Omental fat pad (tissue), 4 donors: ENCODE results near the gene IFI44L. TPM values are rescaled to one million over a fixed set of nuclear protein-coding genes. Genes with fewer than 3 reads are reported as not detected.
A peak's percentile ranks its signal among the peaks of the same experiment; 100 is the strongest.

Source experiments
- ATAC-seq: fragments of 150-250 bp; one replicate; pipeline ENCODE4 v1.9.1; 2016; ENCODE audit warnings: mild to moderate bottlenecking, moderate library complexity; ENCODE audit not compliant: low FRiP score
- DNase-seq: peaks from one replicate; pipeline ENCODE4 v3.0.0-alpha.2; 2019; ENCODE audit warnings: low spot score
- CTCF ChIP-seq, 3 donors: fragments of 450-650 bp; IDR thresholded peaks; one replicate each; pipeline ENCODE4 v1.5.1; 2016 to 2017; ENCODE audit warnings: antibody characterized with exemption in 3 of 3, mild to moderate bottlenecking in 3 of 3, moderate library complexity in 2 of 3
- total RNA-seq, 4 donors: library from RNA; depleted of rRNA; stranded (reverse); fragments of >200 nt; gene quantifications; one replicate each; pipeline ENCODE4 v1.1.0, GENCODE V29; 2016

Gene IFI44L
- total RNA-seq, 4 donors from 2014 or later: 5.5 to 80.7 (median 11.2) TPM

- no peak for TF ChIP-seq CTCF (IDR thresholded peaks at IDR 0.05)
- ATAC-seq (peak; percentile 68), DNase-seq (no peak)
These were observed 2.6 kb upstream of the IFI44L start for GRCh38 chr1:78617615-78618026.

GRCh38 chr1:78619032-78619431, 1.2 kb upstream of the IFI44L start:
- ATAC-seq (no peak), DNase-seq (no peak)
- no peak for TF ChIP-seq CTCF (IDR thresholded peaks at IDR 0.05)

GRCh38 chr1:78619446-78619802, 824 bp upstream of the IFI44L start:
- no peak for TF ChIP-seq CTCF (IDR thresholded peaks at IDR 0.05)
- ATAC-seq (no peak), DNase-seq (no peak)

- ATAC-seq (peak; percentile 11), DNase-seq (no peak)
- TF ChIP-seq CTCF (IDR thresholded peaks at IDR 0.05): no peak
These were observed 418 bp downstream of the IFI44L start for GRCh38 chr1:78620666-78621065.

GRCh38 chr1:78622548-78622947, 2.3 kb downstream of the IFI44L start:
- TF ChIP-seq CTCF (IDR thresholded peaks at IDR 0.05): no peak
- ATAC-seq (no peak), DNase-seq (no peak)

- DNase-seq (no peak), ATAC-seq (no peak)
- no peak for TF ChIP-seq CTCF (IDR thresholded peaks at IDR 0.05)
These were observed 3.8 kb downstream of the IFI44L start for GRCh38 chr1:78624035-78624434.

GRCh38 chr1:78627321-78627720, 7.1 kb downstream of the IFI44L start:
- TF ChIP-seq CTCF (IDR thresholded peaks at IDR 0.05): no peak
- ATAC-seq: no peak
- DNase-seq: no peak
